DND-41 (cell line): ENCODE results near the gene MRPS26.

Source experiments
- ATAC-seq: fragments of 200-7000 bp; cut with Tn5 transposase; 3 replicates; pipeline ENCODE4 v1.9.1; 2021; ENCODE audit warnings: low read depth; ENCODE audit not compliant: insufficient read depth
- DNase-seq: peaks from one replicate; pipeline ENCODE4 v3.0.0-alpha.2; 2020
- H2AFZ ChIP-seq: 2 replicates; pipeline ENCODE4 v1.6.0; 2012; ENCODE audit warnings: low read depth, low read length
- H3K27ac ChIP-seq: 2 replicates; pipeline ENCODE4 v1.5.1; 2012; ENCODE audit warnings: low read length, inconsistent platforms
- H3K27me3 ChIP-seq: fragments of 200-600 bp; sonication (generic); 2 replicates; pipeline ENCODE4 v1.6.0; 2012; ENCODE audit warnings: low read length, mild to moderate bottlenecking, inconsistent platforms; ENCODE audit not compliant: insufficient read depth, poor library complexity
- H3K36me3 ChIP-seq: 2 replicates; pipeline ENCODE4 v1.5.1; 2012; ENCODE audit warnings: low read length, inconsistent platforms; ENCODE audit not compliant: insufficient read depth
- H3K4me1 ChIP-seq: 2 replicates; pipeline ENCODE4 v1.5.1; 2012; ENCODE audit warnings: mild to moderate bottlenecking, low read length; ENCODE audit not compliant: insufficient read depth
- H3K4me2 ChIP-seq: 2 replicates; pipeline ENCODE4 v1.6.0; 2012; ENCODE audit warnings: mild to moderate bottlenecking, moderate library complexity, low read length, inconsistent platforms; ENCODE audit not compliant: insufficient read depth
- H3K4me3 ChIP-seq, 2 experiments: fragments of 200-600 bp in 1 of 2; shearing (Covaris generic) in 1 of 2; 2 replicates each; pipeline ENCODE4 v1.5.1; 2012 to 2016; ENCODE audit warnings: inconsistent platforms in 2 of 2, low read length in 2 of 2, mild to moderate bottlenecking in 2 of 2, low read depth in 1 of 2, moderate library complexity in 1 of 2
- H3K79me2 ChIP-seq: 2 replicates; pipeline ENCODE4 v1.6.0; 2012; ENCODE audit warnings: low read length, inconsistent platforms; ENCODE audit not compliant: insufficient read depth
- H3K9ac ChIP-seq: 2 replicates; pipeline ENCODE4 v1.6.0; 2012; ENCODE audit warnings: low read depth, mild to moderate bottlenecking, inconsistent platforms, low read length, moderate library complexity
- H3K9me3 ChIP-seq: 2 replicates; pipeline ENCODE4 v1.5.1; 2012; ENCODE audit warnings: low read length, moderate library complexity, mild to moderate bottlenecking, inconsistent platforms; ENCODE audit not compliant: insufficient read depth, severe bottlenecking
- H4K20me1 ChIP-seq: 2 replicates; pipeline ENCODE4 v1.6.0; 2012; ENCODE audit warnings: low read length; ENCODE audit not compliant: insufficient read depth
- CTCF ChIP-seq: IDR thresholded peaks from 2 replicates; pipeline ENCODE4 v1.5.1; 2012; ENCODE audit warnings: borderline replicate concordance, low read length, moderate library complexity, mild to moderate bottlenecking; ENCODE audit not compliant: poor library complexity, severe bottlenecking; ENCODE audit errors: extremely low read depth
- EZH2 ChIP-seq: IDR thresholded peaks from 3 replicates; pipeline ENCODE4 v1.6.1; 2012; ENCODE audit warnings: borderline replicate concordance, low read depth, mild to moderate bottlenecking, moderate library complexity, low read length, inconsistent platforms; ENCODE audit not compliant: severe bottlenecking

The MRPS26 gene

GRCh38 chr20:3003416-3003815 is 42.4 kb upstream of the MRPS26 start:
- DNase-seq, result no peak
- no peak overlapping the region for H2AFZ ChIP-seq
- no peak for TF ChIP-seq CTCF
- TF ChIP-seq EZH2, result no peak
- H3K27me3 ChIP-seq, result no peaks in the 10 kb centered on the region
- H3K9ac ChIP-seq, result no peak overlapping the region
- peaks cover 2% of the 10 kb centered on the region; the same call in 1 of the 2 replicates for H4K20me1 ChIP-seq
- H3K4me2 ChIP-seq, result no peak overlapping the region
- no peak for ATAC-seq
- H3K9me3 ChIP-seq, result no peaks in the 10 kb centered on the region
- no peak overlapping the region for H3K4me3 ChIP-seq
- peaks cover 40% of the 10 kb centered on the region for H3K36me3 ChIP-seq
- no peaks in the 10 kb centered on the region for H3K79me2 ChIP-seq
- no peaks in the 10 kb centered on the region for H3K4me1 ChIP-seq
- H3K27ac ChIP-seq, result no peak overlapping the region

DNA sequence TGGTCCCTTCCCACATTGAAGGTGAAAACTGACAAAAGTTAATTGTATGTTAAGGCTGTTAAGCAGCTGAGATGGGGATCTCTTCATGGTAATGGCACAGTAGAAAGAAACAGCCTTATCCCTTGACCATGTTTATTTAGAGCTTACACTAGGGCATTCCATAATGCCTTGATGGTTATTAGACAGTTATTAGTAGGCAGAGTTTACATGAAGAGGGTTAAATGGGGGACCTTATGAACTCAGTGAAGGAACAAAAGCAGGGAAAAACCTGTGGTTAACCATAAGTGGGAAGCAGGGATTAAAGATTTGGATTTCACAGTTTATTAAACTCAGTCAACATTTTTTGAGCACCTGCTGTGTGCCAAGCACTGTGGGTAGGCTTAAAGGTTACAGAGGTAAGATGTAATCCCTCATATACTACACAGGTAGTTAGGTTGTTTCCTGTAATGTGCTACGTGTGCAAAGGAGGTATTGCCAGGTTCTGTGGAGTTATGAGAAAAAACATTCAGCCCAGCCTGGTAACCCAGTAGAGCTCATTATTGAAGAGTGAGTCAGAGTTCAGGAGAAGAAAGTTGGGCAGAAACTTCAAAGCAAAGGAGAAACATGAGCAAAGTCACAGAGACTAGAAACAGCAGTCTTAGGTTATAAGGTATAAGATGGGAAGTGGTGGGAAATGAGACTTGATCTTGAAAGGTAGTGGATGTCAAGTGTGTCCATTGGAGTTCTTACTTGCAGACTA is 34.7 kb upstream of the MRPS26 start:
- H3K9me3 ChIP-seq, result no peaks in the 10 kb centered on the region
- H3K9ac ChIP-seq, result no peak overlapping the region
- no peak overlapping the region for H2AFZ ChIP-seq
- no peak for DNase-seq
- no peak overlapping the region for H3K27ac ChIP-seq
- ATAC-seq, result no peak; the same call in 2 of the 3 replicates
- H3K27me3 ChIP-seq, result no peaks in the 10 kb centered on the region
- TF ChIP-seq EZH2 (no peak), CTCF (no peak)
- H3K36me3 ChIP-seq, result peaks cover 58% of the 10 kb centered on the region
- no peaks in the 10 kb centered on the region for H4K20me1 ChIP-seq
- H3K4me3 ChIP-seq, result no peak overlapping the region
- no peak overlapping the region for H3K4me2 ChIP-seq
- no peaks in the 10 kb centered on the region for H3K79me2 ChIP-seq
- no peaks in the 10 kb centered on the region for H3K4me1 ChIP-seq

DNA sequence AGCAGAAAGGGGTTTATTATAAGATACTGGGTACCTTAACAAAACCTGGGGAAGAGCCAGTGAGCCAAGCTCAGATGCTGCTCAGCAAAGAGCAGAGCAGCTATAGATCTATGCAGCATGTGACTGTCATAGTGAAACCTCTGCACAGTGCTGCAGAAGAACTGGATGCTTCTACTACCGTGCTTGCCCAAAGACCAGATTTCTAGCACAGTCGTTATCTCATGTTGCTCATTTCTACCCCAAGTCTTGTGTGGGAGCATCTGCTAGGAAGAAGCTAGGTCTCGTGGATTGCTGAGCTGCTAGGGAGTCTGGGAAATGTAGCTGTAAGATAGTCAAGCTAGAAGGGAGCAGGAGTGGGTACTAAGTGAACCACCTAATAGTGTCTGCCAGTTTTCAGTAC is 34.1 kb upstream of the MRPS26 start:
- DNase-seq (no peak), ATAC-seq (no peak)
- TF ChIP-seq EZH2 (no peak), CTCF (no peak)

GRCh38 chr20:3013771-3014170 is 32.1 kb upstream of the MRPS26 start:
- Histone ChIP-seq H3K9me3 (no peaks in the 10 kb centered on the region), H3K79me2 (no peaks in the 10 kb centered on the region), H3K4me3 (no peak overlapping the region), H2AFZ (no peak overlapping the region), H3K4me2 (no peak overlapping the region), H3K27ac (no peak overlapping the region), H3K9ac (no peak overlapping the region), H3K4me1 (no peaks in the 10 kb centered on the region), H3K36me3 (peaks cover 51% of the 10 kb centered on the region), H4K20me1 (no peaks in the 10 kb centered on the region), H3K27me3 (no peaks in the 10 kb centered on the region)
- DNase-seq, result no peak
- no peak for ATAC-seq
- TF ChIP-seq EZH2 (no peak), CTCF (no peak)

More for the DNA sequence above, 34.1 kb upstream of the MRPS26 start:
- Histone ChIP-seq H4K20me1 (no peaks in the 10 kb centered on the region), H3K79me2 (no peaks in the 10 kb centered on the region), H3K4me1 (no peaks in the 10 kb centered on the region), H3K4me3 (no peak overlapping the region), H3K9ac (no peak overlapping the region), H3K9me3 (no peaks in the 10 kb centered on the region), H3K27ac (no peak overlapping the region), H2AFZ (no peak overlapping the region), H3K27me3 (no peaks in the 10 kb centered on the region), H3K36me3 (peaks cover 57% of the 10 kb centered on the region), H3K4me2 (no peak overlapping the region)
